HepG2 (cell line): ENCODE data around the gene KRTAP5-8. TPM values are rescaled to one million over a fixed set of nuclear protein-coding genes. Genes with fewer than 3 reads are reported as not detected.
A peak's percentile ranks its signal among the peaks of the same experiment; 100 is the strongest.

Experiments used
- ATAC-seq: fragments of 200-7000 bp; cut with Tn5 transposase; 3 replicates; pipeline ENCODE4 v1.9.1; 2020; ENCODE audit warnings: mild to moderate bottlenecking, moderate library complexity
- BruUV-seq: library from RNA; stranded (reverse); fragments of 400-500 nt; replicated peaks from 2 replicates; lab custom pipeline; 2021; lab: Mats Ljungman, UMichigan
- CTCF ChIA-PET: fragments of 300-600 bp; formaldehyde crosslinking; extraction: SDS; loops from one replicate; lab custom pipeline; 2021; ENCODE audit warnings: low total read pairs, inconsistent platforms, low intra/inter-chr PET ratio; lab: Yijun Ruan, JAX
- POLR2A ChIA-PET: fragments of 350-600 bp; sonication (Branson Sonifier 250); formaldehyde crosslinking; loops from one replicate; lab custom pipeline; 2020; ENCODE audit warnings: antibody characterized with exemption, inconsistent platforms; lab: Yijun Ruan, JAX
- DNase-seq: peaks from one replicate; pipeline ENCODE4 v3.0.0-alpha.2; 2015; ENCODE audit warnings: low spot score
- FAIRE-seq: peaks from 3 replicates; lab custom pipeline; 2011; peaks lifted over from hg19 to GRCh38; lab: Jason Lieb, UNC
- H2AFZ ChIP-seq: one replicate; pipeline ENCODE4 v1.6.1; 2011; ENCODE audit warnings: low read length, inconsistent platforms
- H3K27ac ChIP-seq: fragments of 300-600 bp; 3 replicates; pipeline ENCODE4 v1.8.0; 2011; ENCODE audit warnings: mixed run types, mild to moderate bottlenecking, mixed read lengths, low read length, inconsistent platforms; ENCODE audit not compliant: insufficient read depth; ENCODE audit errors: extremely low read length
- H3K27me3 ChIP-seq, 2 experiments: fragments of 200-600 bp in 1 of 2; 2 replicates in 1 of 2; 3 replicates in 1 of 2; pipeline versions ENCODE4 v1.6.0 to v1.8.0; 2011; ENCODE audit warnings: low read length in 2 of 2, mild to moderate bottlenecking in 2 of 2, moderate library complexity in 2 of 2, inconsistent platforms in 1 of 2; ENCODE audit not compliant: insufficient read depth in 2 of 2, control insufficient read depth in 1 of 2
- H3K36me3 ChIP-seq, 2 experiments: fragments of 200-600 bp in 1 of 2; replicated peaks in 1 of 2; 2 replicates in 1 of 2; 3 replicates in 1 of 2; pipeline versions ENCODE4 v1.5.1 to v1.8.0; 2011; ENCODE audit warnings: low read length in 2 of 2, inconsistent platforms in 1 of 2; ENCODE audit not compliant: insufficient read depth in 2 of 2, control insufficient read depth in 1 of 2
- H3K4me1 ChIP-seq: 2 replicates; pipeline ENCODE4 v1.5.1; 2012; ENCODE audit warnings: low read length, inconsistent platforms; ENCODE audit not compliant: insufficient read depth
- H3K4me2 ChIP-seq: 2 replicates; pipeline ENCODE4 v1.6.0; 2011; ENCODE audit warnings: low read depth, low read length, inconsistent platforms
- H3K4me3 ChIP-seq, 3 experiments: fragments of 200-600 bp in 1 of 3; sonication (generic), shearing (Covaris generic) in 1 of 3; replicated peaks in 1 of 3; 2 replicates each; pipeline ENCODE4 v1.5.1; 2011 to 2016; ENCODE audit warnings: low read length in 3 of 3, inconsistent platforms in 2 of 3, low read depth in 2 of 3, mild to moderate bottlenecking in 2 of 3, control low read depth in 1 of 3, mixed read lengths in 1 of 3; ENCODE audit not compliant: insufficient read depth in 1 of 3
- H3K79me2 ChIP-seq: one replicate; pipeline ENCODE4 v1.6.1; 2011; ENCODE audit warnings: low read length, inconsistent platforms; ENCODE audit not compliant: insufficient read depth
- H3K9ac ChIP-seq: 2 replicates; pipeline ENCODE4 v1.6.0; 2011; ENCODE audit warnings: mild to moderate bottlenecking, low read depth, low read length, inconsistent platforms; ENCODE audit not compliant: insufficient read depth
- H3K9me3 ChIP-seq: 2 replicates; pipeline ENCODE4 v1.5.1; 2012; ENCODE audit warnings: mild to moderate bottlenecking, low read length
- H4K20me1 ChIP-seq: 2 replicates; pipeline ENCODE4 v1.6.0; 2011; ENCODE audit warnings: inconsistent platforms, mild to moderate bottlenecking, low read length, moderate library complexity; ENCODE audit not compliant: insufficient read depth
- ARHGAP35 ChIP-seq: sonication (generic); formaldehyde crosslinking; IDR thresholded peaks from 2 replicates; pipeline ENCODE4 v1.9.0; 2022; ENCODE audit warnings: mild to moderate bottlenecking, inconsistent platforms, moderate library complexity, missing genetic modification reagents, borderline replicate concordance
- FOXA1 ChIP-seq, 2 experiments: fragments of 450-650 bp in 1 of 2; sonication (generic) in 1 of 2; formaldehyde crosslinking in 1 of 2; IDR thresholded peaks; 2 replicates each; pipeline versions ENCODE4 v1.4.0 to v1.6.1; 2016 to 2020; ENCODE audit warnings: missing genetic modification reagents in 1 of 2
- FOXJ3 ChIP-seq: sonication (generic); formaldehyde crosslinking; IDR thresholded peaks from 2 replicates; pipeline ENCODE4 v1.4.0; 2020; ENCODE audit warnings: missing genetic modification reagents, mild to moderate bottlenecking, borderline replicate concordance
- HOXA3 ChIP-seq: sonication (generic); formaldehyde crosslinking; IDR thresholded peaks from 2 replicates; pipeline ENCODE4 v1.5.0; 2020; ENCODE audit warnings: missing genetic modification reagents
- MZF1 ChIP-seq: sonication (generic); formaldehyde crosslinking; IDR thresholded peaks from 2 replicates; pipeline ENCODE4 v1.8.1; 2023; ENCODE audit warnings: mild to moderate bottlenecking, missing genetic modification reagents, borderline replicate concordance
- RARA ChIP-seq: IDR thresholded peaks from 2 replicates; pipeline ENCODE4 v1.6.1; 2016; ENCODE audit warnings: missing genetic modification reagents, missing compliant biosample characterization
- SIX4 ChIP-seq: sonication (generic); formaldehyde crosslinking; IDR thresholded peaks from 2 replicates; pipeline ENCODE4 v1.4.0; 2020; ENCODE audit warnings: missing genetic modification reagents
- SOX13 ChIP-seq, 3 experiments: fragments of 450-650 bp in 1 of 3; sonication (generic) in 1 of 3; formaldehyde crosslinking in 1 of 3; IDR thresholded peaks in 2 of 3; conservative IDR thresholded peaks in 1 of 3; 2 replicates each; pipeline versions ENCODE4 v1.5.0 to v1.6.1; 2016 to 2020; ENCODE audit warnings: antibody characterized with exemption in 1 of 3, mild to moderate bottlenecking in 1 of 3, missing compliant biosample characterization in 1 of 3, missing genetic modification reagents in 1 of 3, moderate library complexity in 1 of 3
- SRSF4 ChIP-seq: fragments of 200-400 bp; formaldehyde crosslinking; IDR thresholded peaks from one replicate; pipeline ENCODE4 v1.6.1; 2018; ENCODE audit warnings: mild to moderate bottlenecking, low read depth, low read length, moderate library complexity; ENCODE audit not compliant: poor library complexity, severe bottlenecking
- TCF12 ChIP-seq, 2 experiments: fragments of 450-650 bp in 1 of 2; sonication (generic) in 1 of 2; formaldehyde crosslinking in 1 of 2; IDR thresholded peaks; 2 replicates each; pipeline versions ENCODE4 v1.6.1 to v1.8.0; 2017 to 2022; ENCODE audit warnings: antibody characterized with exemption in 1 of 2, mild to moderate bottlenecking in 1 of 2, missing genetic modification reagents in 1 of 2, moderate library complexity in 1 of 2
- ZBTB38 ChIP-seq: sonication (generic); formaldehyde crosslinking; IDR thresholded peaks from 2 replicates; pipeline ENCODE4 v1.5.1; 2020; ENCODE audit warnings: mild to moderate bottlenecking, missing genetic modification reagents
- ZNF10 ChIP-seq: sonication (generic); formaldehyde crosslinking; IDR thresholded peaks from 2 replicates; pipeline ENCODE4 v1.4.0; 2020; ENCODE audit warnings: mild to moderate bottlenecking, low read depth, missing genetic modification reagents, borderline replicate concordance
- ZNF180 ChIP-seq: sonication (generic); formaldehyde crosslinking; IDR thresholded peaks from 2 replicates; pipeline ENCODE4 v1.4.0; 2020; ENCODE audit warnings: low read depth, missing genetic modification reagents, borderline replicate concordance
- ZNF572 ChIP-seq: sonication (generic); formaldehyde crosslinking; IDR thresholded peaks from 2 replicates; pipeline ENCODE4 v1.5.1; 2020; ENCODE audit warnings: mild to moderate bottlenecking, missing genetic modification reagents
- ZNF589 ChIP-seq: sonication (generic); formaldehyde crosslinking; conservative IDR thresholded peaks from 2 replicates; pipeline ENCODE4 v1.8.0; 2022; ENCODE audit warnings: mild to moderate bottlenecking, moderate library complexity, missing genetic modification reagents
- ZNF775 ChIP-seq: sonication (generic); formaldehyde crosslinking; IDR thresholded peaks from 2 replicates; pipeline ENCODE4 v1.4.0; 2020; ENCODE audit warnings: missing genetic modification reagents, mild to moderate bottlenecking, moderate library complexity, borderline replicate concordance
- ZNF792 ChIP-seq: IDR thresholded peaks from 2 replicates; pipeline ENCODE4 v1.6.1; 2016
- ZSCAN25 ChIP-seq: sonication (generic); formaldehyde crosslinking; IDR thresholded peaks from 2 replicates; pipeline ENCODE4 v1.8.0; 2022; ENCODE audit warnings: mild to moderate bottlenecking, missing genetic modification reagents
- WGBS: methylation state at CpG from one replicate; pipeline ENCODE4 v1.1.6; 2017; ENCODE audit warnings: low lambda C conversion rate; 5-methylcytosine and 5-hydroxymethylcytosine counted together
- in situ Hi-C: cut with HindIII; loops from 2 replicates; pipeline ENCODE4 v1.10.0; 2017; ENCODE audit warnings: low pct_unique_long_range_greater_than_20kb; ENCODE audit not compliant: extremely low pct_ligation_motif_present
- intact Hi-C: fragments of 100-400 bp; cut with micrococcal nuclease; formaldehyde crosslinking; loops from one replicate; pipeline ENCODE4 v1.10.0; 2022; ENCODE audit not compliant: unreplicated experiment
- polyA plus RNA-seq, 8 experiments: library from polyadenylated mRNA; depleted of rRNA in 3 of 8; stranded (reverse) in 7 of 8; unstranded in 1 of 8; fragments of >200 nt; fragmentation: Illumina TruSeq in 4 of 8; extraction: Trizol in 4 of 8; gene quantifications; 2 replicates each; pipeline versions ENCODE4 v1.2.1 to v1.2.3, GENCODE V29; 2011 to 2016; ENCODE audit warnings: low read depth in 4 of 8, missing spikeins in 1 of 8, mixed read lengths in 1 of 8; ENCODE audit not compliant: insufficient read depth in 1 of 8
- total RNA-seq, 5 experiments: library from RNA; depleted of rRNA; stranded (reverse); fragments of >200 nt; fragmentation: Illumina TruSeq; extraction: Trizol; gene quantifications; 2 replicates each; pipeline ENCODE4 v1.2.3, GENCODE V29; 2016; ENCODE audit warnings: low read depth in 1 of 5
- TF ChIP-seq, protein P1 (sequence below): sonication (generic); formaldehyde crosslinking; conservative IDR thresholded peaks from 2 replicates; pipeline ENCODE4 v1.8.1; 2023; ENCODE audit warnings: missing genetic modification reagents
- TF ChIP-seq, protein P2 (sequence below): sonication (generic); formaldehyde crosslinking; IDR thresholded peaks from 2 replicates; pipeline ENCODE4 v1.5.0; 2020; ENCODE audit warnings: missing genetic modification reagents
- TF ChIP-seq, protein P3 (sequence below): sonication (generic); formaldehyde crosslinking; IDR thresholded peaks from 2 replicates; pipeline ENCODE4 v1.8.1; 2023; ENCODE audit warnings: mild to moderate bottlenecking, inconsistent platforms, moderate library complexity, missing genetic modification reagents, borderline replicate concordance

Gene KRTAP5-8
- total and polyA plus RNA-seq, 2 of the 13 experiments (the other 11 are each of a cell fraction or from before 2014, with no cell fraction given) = 0.20 TPM; not detected in 1

DNA sequence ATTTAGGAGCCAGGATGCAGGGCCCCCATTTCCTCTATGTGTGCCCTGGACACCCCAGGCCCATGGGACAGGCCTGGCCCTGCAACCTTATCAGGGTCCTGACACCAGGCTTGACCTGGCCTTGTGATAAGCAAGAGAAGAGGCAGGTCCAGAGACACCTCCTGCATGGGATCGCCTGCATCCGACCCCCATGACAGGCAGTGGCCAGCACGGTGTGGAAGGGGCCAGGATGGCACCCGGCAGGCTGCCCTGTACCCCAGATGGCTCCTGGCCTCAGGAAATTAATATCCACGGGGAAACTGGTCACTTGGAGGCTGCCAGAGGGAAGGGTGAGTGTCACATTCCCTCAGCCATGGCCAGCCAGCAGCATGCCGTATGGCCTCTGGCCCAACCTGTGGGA is 17.2 kb downstream of the KRTAP5-8 start (continued):
- TF ChIP-seq SIX4 (CRISPR knock-in tag) (no peak), ZNF775 (CRISPR knock-in tag) (no peak), ZNF792 (CRISPR knock-in tag) (no peak), ZNF572 (CRISPR knock-in tag) (no peak), HOXA3 (no peak), MZF1 (no peak), SRSF4 (no peak), ZNF589 (CRISPR knock-in tag) (no peak), FOXJ3 (no peak), SOX13 (IDR thresholded peaks at IDR 0.05) (no peak), SOX13 (CRISPR knock-in tag; conservative IDR thresholded peaks at IDR 0.05 in 1 of 2, IDR thresholded peaks at IDR 0.05 in 1 of 2) (no peak), RARA (CRISPR knock-in tag) (no peak), ZNF180 (CRISPR knock-in tag) (no peak)
- TF ChIP-seq, all 625 proteins: peak for 0

DNA sequence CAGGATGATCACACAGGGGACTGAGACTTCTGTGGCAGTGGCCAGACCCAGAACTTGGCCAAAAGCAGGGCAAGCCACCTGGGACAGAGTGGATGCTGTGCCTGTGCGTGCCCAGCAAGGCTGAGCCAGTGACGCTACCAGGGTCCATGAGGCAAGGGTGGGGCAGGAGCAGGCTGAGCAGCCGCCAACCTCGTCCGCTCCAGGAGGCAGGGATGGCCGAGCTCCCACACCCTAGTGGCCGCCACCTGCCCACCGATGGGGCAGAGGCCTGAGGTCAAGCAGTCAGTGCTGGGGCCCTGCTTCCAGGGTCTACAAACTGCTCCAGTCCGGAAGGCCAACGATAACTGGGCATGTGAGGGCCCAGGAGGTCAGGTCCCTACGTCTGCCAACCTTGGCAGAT is 17.7 kb downstream of the KRTAP5-8 start:
- intact Hi-C loops = no loop called here
- no peaks in the 10 kb centered on the region for H3K36me3 ChIP-seq
- H2AFZ ChIP-seq = no peak overlapping the region
- in situ Hi-C loops = no loop called here
- ChIA-PET POLR2A (no interaction called here), CTCF (no interaction called here)
- H3K4me2 ChIP-seq = no peak overlapping the region
- H3K4me1 ChIP-seq = peaks cover 20% of the 10 kb centered on the region; the same call in 1 of the 2 replicates
- H3K4me3 ChIP-seq = no peak overlapping the region
- 33% methylated on average over 1 of the region's 11 CpGs for WGBS
- H3K9me3 ChIP-seq = no peaks in the 10 kb centered on the region
- H4K20me1 ChIP-seq = no peaks in the 10 kb centered on the region
- BruUV-seq = no TSS peak
- H3K79me2 ChIP-seq = no peaks in the 10 kb centered on the region
- ATAC-seq (peak; percentile 41; the same call in 2 of the 3 replicates), FAIRE-seq (no peak), DNase-seq (no peak)
- no peaks in the 10 kb centered on the region; a peak in 2 of 5 replicates for H3K27me3 ChIP-seq
- H3K27ac ChIP-seq = no peak overlapping the region
- no peak overlapping the region for H3K9ac ChIP-seq
- TF ChIP-seq ZBTB38 (CRISPR knock-in tag) (peak; percentile 19; the same call in 1 of the 2 replicates), ZNF10 (CRISPR knock-in tag) (no peak), ARHGAP35 (CRISPR knock-in tag) (no peak), TCF12 (IDR thresholded peaks at IDR 0.05) (no peak), TCF12 (CRISPR knock-in tag; IDR thresholded peaks at IDR 0.05) (no peak), FOXA1 (IDR thresholded peaks at IDR 0.05) (no peak), FOXA1 (CRISPR knock-in tag; IDR thresholded peaks at IDR 0.05) (no peak), ZSCAN25 (CRISPR knock-in tag) (no peak)
- TF ChIP-seq, protein P1, sequence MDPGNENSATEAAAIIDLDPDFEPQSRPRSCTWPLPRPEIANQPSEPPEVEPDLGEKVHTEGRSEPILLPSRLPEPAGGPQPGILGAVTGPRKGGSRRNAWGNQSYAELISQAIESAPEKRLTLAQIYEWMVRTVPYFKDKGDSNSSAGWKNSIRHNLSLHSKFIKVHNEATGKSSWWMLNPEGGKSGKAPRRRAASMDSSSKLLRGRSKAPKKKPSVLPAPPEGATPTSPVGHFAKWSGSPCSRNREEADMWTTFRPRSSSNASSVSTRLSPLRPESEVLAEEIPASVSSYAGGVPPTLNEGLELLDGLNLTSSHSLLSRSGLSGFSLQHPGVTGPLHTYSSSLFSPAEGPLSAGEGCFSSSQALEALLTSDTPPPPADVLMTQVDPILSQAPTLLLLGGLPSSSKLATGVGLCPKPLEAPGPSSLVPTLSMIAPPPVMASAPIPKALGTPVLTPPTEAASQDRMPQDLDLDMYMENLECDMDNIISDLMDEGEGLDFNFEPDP (CRISPR knock-in tag) = no peak
- TF ChIP-seq, protein P2, sequence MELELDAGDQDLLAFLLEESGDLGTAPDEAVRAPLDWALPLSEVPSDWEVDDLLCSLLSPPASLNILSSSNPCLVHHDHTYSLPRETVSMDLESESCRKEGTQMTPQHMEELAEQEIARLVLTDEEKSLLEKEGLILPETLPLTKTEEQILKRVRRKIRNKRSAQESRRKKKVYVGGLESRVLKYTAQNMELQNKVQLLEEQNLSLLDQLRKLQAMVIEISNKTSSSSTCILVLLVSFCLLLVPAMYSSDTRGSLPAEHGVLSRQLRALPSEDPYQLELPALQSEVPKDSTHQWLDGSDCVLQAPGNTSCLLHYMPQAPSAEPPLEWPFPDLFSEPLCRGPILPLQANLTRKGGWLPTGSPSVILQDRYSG (CRISPR knock-in tag) = no peak
- TF ChIP-seq, protein P3, sequence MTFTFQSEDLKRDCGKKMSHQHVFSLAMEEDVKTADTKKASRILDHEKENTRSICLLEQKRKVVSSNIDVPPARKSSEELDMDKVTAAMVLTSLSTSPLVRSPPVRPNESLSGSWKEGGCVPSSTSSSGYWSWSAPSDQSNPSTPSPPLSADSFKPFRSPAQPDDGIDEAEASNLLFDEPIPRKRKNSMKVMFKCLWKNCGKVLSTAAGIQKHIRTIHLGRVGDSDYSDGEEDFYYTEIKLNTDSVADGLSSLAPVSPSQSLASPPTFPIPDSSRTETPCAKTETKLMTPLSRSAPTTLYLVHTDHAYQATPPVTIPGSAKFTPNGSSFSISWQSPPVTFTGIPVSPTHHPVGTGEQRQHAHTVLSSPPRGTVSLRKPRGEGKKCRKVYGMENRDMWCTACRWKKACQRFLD (CRISPR knock-in tag) = no peak
